ENCODE data around the gene HCK.

GRCh38 chr20:32013326-32013725, 38.7 kb upstream of the HCK start:
- TF ChIP-seq EZH2phosphoT487 (IDR thresholded peaks at IDR 0.05; ENCODE audit: insufficient read depth, low read depth) (no peak), EZH2 (IDR thresholded peaks at IDR 0.05; ENCODE audit: insufficient read depth, poor library complexity, severe bottlenecking) (no peak)

All from GM23248 (cell line).